Measurements from ENCODE around the gene CTH. TPM values are rescaled to one million over a fixed set of nuclear protein-coding genes. Genes with fewer than 3 reads are reported as not detected.

Gene CTH
- total and polyA plus RNA-seq, 2 experiments from 2014 or later: 31.0 to 34.3 TPM

GRCh38 chr1:70385477-70385876 lies 25.6 kb upstream of the CTH start (continued):
- TF ChIP-seq ETS1 (IDR thresholded peaks at IDR 0.05) (no peak), REST (IDR thresholded peaks at IDR 0.05; ENCODE audit: unreplicated experiment) (no peak), EZH2phosphoT487 (IDR thresholded peaks at IDR 0.05; ENCODE audit: unreplicated experiment) (no peak), CREB1 (CRISPR knock-in tag; IDR thresholded peaks at IDR 0.05; ENCODE audit: low read depth) (no peak)
- TF ChIP-seq, protein P1, sequence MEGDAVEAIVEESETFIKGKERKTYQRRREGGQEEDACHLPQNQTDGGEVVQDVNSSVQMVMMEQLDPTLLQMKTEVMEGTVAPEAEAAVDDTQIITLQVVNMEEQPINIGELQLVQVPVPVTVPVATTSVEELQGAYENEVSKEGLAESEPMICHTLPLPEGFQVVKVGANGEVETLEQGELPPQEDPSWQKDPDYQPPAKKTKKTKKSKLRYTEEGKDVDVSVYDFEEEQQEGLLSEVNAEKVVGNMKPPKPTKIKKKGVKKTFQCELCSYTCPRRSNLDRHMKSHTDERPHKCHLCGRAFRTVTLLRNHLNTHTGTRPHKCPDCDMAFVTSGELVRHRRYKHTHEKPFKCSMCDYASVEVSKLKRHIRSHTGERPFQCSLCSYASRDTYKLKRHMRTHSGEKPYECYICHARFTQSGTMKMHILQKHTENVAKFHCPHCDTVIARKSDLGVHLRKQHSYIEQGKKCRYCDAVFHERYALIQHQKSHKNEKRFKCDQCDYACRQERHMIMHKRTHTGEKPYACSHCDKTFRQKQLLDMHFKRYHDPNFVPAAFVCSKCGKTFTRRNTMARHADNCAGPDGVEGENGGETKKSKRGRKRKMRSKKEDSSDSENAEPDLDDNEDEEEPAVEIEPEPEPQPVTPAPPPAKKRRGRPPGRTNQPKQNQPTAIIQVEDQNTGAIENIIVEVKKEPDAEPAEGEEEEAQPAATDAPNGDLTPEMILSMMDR (conservative IDR thresholded peaks at IDR 0.05; ENCODE audit: low read depth in 2 of 2): no peak

DNA sequence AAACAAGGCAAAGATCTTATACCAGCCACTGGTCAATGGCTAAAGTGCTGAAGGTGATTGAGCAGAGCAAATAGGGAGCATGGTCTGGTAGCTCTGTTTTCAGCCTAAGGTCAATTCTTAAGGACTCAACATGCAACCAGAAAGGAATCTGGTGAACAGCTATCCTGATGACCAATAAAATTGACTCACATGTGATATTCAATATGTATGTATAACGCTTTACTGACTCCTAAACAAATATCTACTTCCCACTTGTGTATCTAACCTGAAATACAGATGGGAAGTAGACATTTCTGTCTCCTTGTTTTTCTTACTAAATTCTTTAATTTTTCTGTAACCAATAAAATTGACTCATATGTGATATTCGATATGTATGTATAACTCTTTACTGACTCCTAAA lies 24.9 kb upstream of the CTH start:
- no peaks in the 10 kb centered on the region for H3K4me1 ChIP-seq (ENCODE audit: insufficient read depth)
- no peak for ATAC-seq
- no peak overlapping the region for H3K4me3 Mint-ChIP-seq
- no peaks in the 10 kb centered on the region for H3K9me2 ChIP-seq (ENCODE audit: insufficient read depth)
- H3K36me3 ChIP-seq (ENCODE audit: insufficient read depth): no peaks in the 10 kb centered on the region
- H3K27me3 ChIP-seq (ENCODE audit: insufficient read depth): no peaks in the 10 kb centered on the region
- DNase-seq (ENCODE audit: low spot score): no peak
- H3K9me3 Mint-ChIP-seq: no peaks in the 10 kb centered on the region
- no peaks in the 10 kb centered on the region for H4K20me1 ChIP-seq (replicated peaks; ENCODE audit: insufficient read depth)
- H3K27me3 Mint-ChIP-seq (ENCODE audit: insufficient read depth, low read depth, poor library complexity): peaks cover 2% of the 10 kb centered on the region
- no peaks in the 10 kb centered on the region for H3K79me2 ChIP-seq (replicated peaks; ENCODE audit: insufficient read depth)
- H3K27ac ChIP-seq (ENCODE audit: low read depth): no peak overlapping the region
- no peaks in the 10 kb centered on the region for H3K36me3 Mint-ChIP-seq (ENCODE audit: low read depth)
- H3F3A ChIP-seq (replicated peaks; ENCODE audit: low read depth): no peaks in the 10 kb centered on the region
- no peak overlapping the region for H3K4me2 ChIP-seq
- H3K4me1 Mint-ChIP-seq: no peaks in the 10 kb centered on the region
- H3K27ac Mint-ChIP-seq: no peak overlapping the region
- H3K4me3 ChIP-seq: no peak overlapping the region
- H2AFZ ChIP-seq: no peak overlapping the region
- TF ChIP-seq EZH2 (IDR thresholded peaks at IDR 0.05; ENCODE audit: low read depth, unreplicated experiment) (no peak), ETS1 (IDR thresholded peaks at IDR 0.05) (no peak), ZNF331 (CRISPR knock-in tag; IDR thresholded peaks at IDR 0.05; ENCODE audit: low read depth) (no peak)
- TF ChIP-seq, protein P2, sequence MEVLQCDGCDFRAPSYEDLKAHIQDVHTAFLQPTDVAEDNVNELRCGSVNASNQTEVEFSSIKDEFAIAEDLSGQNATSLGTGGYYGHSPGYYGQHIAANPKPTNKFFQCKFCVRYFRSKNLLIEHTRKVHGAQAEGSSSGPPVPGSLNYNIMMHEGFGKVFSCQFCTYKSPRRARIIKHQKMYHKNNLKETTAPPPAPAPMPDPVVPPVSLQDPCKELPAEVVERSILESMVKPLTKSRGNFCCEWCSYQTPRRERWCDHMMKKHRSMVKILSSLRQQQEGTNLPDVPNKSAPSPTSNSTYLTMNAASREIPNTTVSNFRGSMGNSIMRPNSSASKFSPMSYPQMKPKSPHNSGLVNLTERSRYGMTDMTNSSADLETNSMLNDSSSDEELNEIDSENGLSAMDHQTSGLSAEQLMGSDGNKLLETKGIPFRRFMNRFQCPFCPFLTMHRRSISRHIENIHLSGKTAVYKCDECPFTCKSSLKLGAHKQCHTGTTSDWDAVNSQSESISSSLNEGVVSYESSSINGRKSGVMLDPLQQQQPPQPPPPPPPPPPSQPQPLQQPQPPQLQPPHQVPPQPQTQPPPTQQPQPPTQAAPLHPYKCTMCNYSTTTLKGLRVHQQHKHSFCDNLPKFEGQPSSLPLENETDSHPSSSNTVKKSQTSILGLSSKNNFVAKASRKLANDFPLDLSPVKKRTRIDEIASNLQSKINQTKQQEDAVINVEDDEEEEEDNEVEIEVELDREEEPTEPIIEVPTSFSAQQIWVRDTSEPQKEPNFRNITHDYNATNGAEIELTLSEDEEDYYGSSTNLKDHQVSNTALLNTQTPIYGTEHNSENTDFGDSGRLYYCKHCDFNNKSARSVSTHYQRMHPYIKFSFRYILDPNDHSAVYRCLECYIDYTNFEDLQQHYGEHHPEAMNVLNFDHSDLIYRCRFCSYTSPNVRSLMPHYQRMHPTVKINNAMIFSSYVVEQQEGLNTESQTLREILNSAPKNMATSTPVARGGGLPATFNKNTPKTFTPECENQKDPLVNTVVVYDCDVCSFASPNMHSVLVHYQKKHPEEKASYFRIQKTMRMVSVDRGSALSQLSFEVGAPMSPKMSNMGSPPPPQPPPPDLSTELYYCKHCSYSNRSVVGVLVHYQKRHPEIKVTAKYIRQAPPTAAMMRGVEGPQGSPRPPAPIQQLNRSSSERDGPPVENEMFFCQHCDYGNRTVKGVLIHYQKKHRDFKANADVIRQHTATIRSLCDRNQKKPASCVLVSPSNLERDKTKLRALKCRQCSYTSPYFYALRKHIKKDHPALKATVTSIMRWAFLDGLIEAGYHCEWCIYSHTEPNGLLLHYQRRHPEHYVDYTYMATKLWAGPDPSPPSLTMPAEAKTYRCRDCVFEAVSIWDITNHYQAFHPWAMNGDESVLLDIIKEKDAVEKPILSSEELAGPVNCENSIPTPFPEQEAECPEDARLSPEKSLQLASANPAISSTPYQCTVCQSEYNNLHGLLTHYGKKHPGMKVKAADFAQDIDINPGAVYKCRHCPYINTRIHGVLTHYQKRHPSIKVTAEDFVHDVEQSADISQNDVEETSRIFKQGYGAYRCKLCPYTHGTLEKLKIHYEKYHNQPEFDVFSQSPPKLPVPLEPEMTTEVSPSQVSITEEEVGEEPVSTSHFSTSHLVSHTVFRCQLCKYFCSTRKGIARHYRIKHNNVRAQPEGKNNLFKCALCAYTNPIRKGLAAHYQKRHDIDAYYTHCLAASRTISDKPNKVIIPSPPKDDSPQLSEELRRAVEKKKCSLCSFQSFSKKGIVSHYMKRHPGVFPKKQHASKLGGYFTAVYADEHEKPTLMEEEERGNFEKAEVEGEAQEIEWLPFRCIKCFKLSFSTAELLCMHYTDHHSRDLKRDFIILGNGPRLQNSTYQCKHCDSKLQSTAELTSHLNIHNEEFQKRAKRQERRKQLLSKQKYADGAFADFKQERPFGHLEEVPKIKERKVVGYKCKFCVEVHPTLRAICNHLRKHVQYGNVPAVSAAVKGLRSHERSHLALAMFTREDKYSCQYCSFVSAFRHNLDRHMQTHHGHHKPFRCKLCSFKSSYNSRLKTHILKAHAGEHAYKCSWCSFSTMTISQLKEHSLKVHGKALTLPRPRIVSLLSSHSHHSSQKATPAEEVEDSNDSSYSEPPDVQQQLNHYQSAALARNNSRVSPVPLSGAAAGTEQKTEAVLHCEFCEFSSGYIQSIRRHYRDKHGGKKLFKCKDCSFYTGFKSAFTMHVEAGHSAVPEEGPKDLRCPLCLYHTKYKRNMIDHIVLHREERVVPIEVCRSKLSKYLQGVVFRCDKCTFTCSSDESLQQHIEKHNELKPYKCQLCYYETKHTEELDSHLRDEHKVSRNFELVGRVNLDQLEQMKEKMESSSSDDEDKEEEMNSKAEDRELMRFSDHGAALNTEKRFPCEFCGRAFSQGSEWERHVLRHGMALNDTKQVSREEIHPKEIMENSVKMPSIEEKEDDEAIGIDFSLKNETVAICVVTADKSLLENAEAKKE (CRISPR knock-in tag; IDR thresholded peaks at IDR 0.05): no peak

Measured in GM23338 (cell line).